ENCODE data around the gene ZSWIM4. TPM values are rescaled to one million over a fixed set of nuclear protein-coding genes. Genes with fewer than 3 reads are reported as not detected.

Gene ZSWIM4
- total RNA-seq, 1 experiment from 2014 or later = 8.7 TPM

GRCh38 chr19:13833330-13834243, 38.3 kb downstream of the ZSWIM4 start:
- Histone ChIP-seq H3K27ac (ENCODE audit: low read length) (peak overlapping the region; percentile 84), H3K9me3 (ENCODE audit: control insufficient read depth, insufficient read depth, low read depth, low read length) (no peaks in the 10 kb centered on the region), H3K4me3 (ENCODE audit: low read depth in 2 of 2, low read length in 2 of 2) (peak overlapping the region in 1 of 2 experiments; percentile 29; a peak in 2 of 4 replicates), H3K4me1 (ENCODE audit: control insufficient read depth, insufficient read depth, low read length) (peaks cover 39% of the 10 kb centered on the region), H3K36me3 (ENCODE audit: control insufficient read depth, insufficient read depth, low read length) (no peaks in the 10 kb centered on the region; the same call in 1 of the 2 replicates), H3K27me3 (ENCODE audit: control insufficient read depth, insufficient read depth, low read length) (no peaks in the 10 kb centered on the region)
- peak; percentile 76 for ATAC-seq
- in situ Hi-C loops (cut with HindIII; ENCODE audit: low pct_unique_long_range_greater_than_20kb, low sequenced_read_pairs) = no loop called here
- BruUV-seq (replicated peaks) = no TSS peak
- CTCF ChIA-PET = no interaction called here
- intact Hi-C loops (cut with micrococcal nuclease; ENCODE audit: unreplicated experiment) = loop anchor here (2.0 kb wide), 1 partner anchor 27 kb away; no protein-coding TSS in a partner anchor
- DNase-seq (ENCODE audit: low read depth, low spot score) = no peak
- POLR2A ChIA-PET = interaction anchor here (0.6 kb wide), 1 partner anchor 30 kb away, joined by 5 read pairs; no protein-coding TSS in a partner anchor
- TF ChIP-seq POLR2AphosphoS5 (IDR thresholded peaks at IDR 0.05; ENCODE audit: low read depth, low read length) = peak; percentile 98
- TF ChIP-seq CTCF (IDR thresholded peaks at IDR 0.05) = peak; percentile 78
- TF ChIP-seq SIN3A (IDR thresholded peaks at IDR 0.05; ENCODE audit: borderline replicate concordance, insufficient read depth, low read depth, low read length) = peak; percentile 85; the same call in 1 of the 2 replicates
- TF ChIP-seq TCF7L2 (IDR thresholded peaks at IDR 0.05; ENCODE audit: low read depth, low read length) = no peak
- 0 out of 4 replicates have a peak, but pooled peaks of 1 of the 2 experiments have one; percentile 15 for TF ChIP-seq REST (IDR thresholded peaks at IDR 0.05; ENCODE audit: insufficient read depth in 1 of 2, low read depth in 2 of 2, low read length in 1 of 2)

- H3K4me1 ChIP-seq (ENCODE audit: control insufficient read depth, insufficient read depth, low read length) = peaks cover 40% of the 10 kb centered on the region
- H3K36me3 ChIP-seq (ENCODE audit: control insufficient read depth, insufficient read depth, low read length) = no peaks in the 10 kb centered on the region; the same call in 1 of the 2 replicates
- ATAC-seq (peak; percentile 17), DNase-seq (ENCODE audit: low read depth, low spot score) (no peak)
- in situ Hi-C loops (cut with HindIII; ENCODE audit: low pct_unique_long_range_greater_than_20kb, low sequenced_read_pairs) (no loop called here), intact Hi-C loops (cut with micrococcal nuclease; ENCODE audit: unreplicated experiment) (no loop called here)
- H3K4me3 ChIP-seq (ENCODE audit: low read depth in 2 of 2, low read length in 2 of 2) = peak overlapping the region in 1 of 2 experiments; percentile 29; a peak in 2 of 4 replicates
- BruUV-seq (replicated peaks) = TSS peak; percentile 4
- no peaks in the 10 kb centered on the region for H3K9me3 ChIP-seq (ENCODE audit: control insufficient read depth, insufficient read depth, low read depth, low read length)
- H3K27me3 ChIP-seq (ENCODE audit: control insufficient read depth, insufficient read depth, low read length) = no peaks in the 10 kb centered on the region
- ChIA-PET POLR2A (interaction anchor here (0.6 kb wide), 1 partner anchor 29 kb away, joined by 5 read pairs; no protein-coding TSS in a partner anchor), CTCF (no interaction called here)
- TF ChIP-seq TCF7L2 (IDR thresholded peaks at IDR 0.05; ENCODE audit: low read depth, low read length) = no peak
- no peak for TF ChIP-seq POLR2AphosphoS5 (IDR thresholded peaks at IDR 0.05; ENCODE audit: low read depth, low read length)
- no peak for TF ChIP-seq SIN3A (IDR thresholded peaks at IDR 0.05; ENCODE audit: borderline replicate concordance, insufficient read depth, low read depth, low read length)
- no peak for TF ChIP-seq REST (IDR thresholded peaks at IDR 0.05; ENCODE audit: insufficient read depth in 1 of 2, low read depth in 2 of 2, low read length in 1 of 2)
- peak overlapping the region; percentile 84 for H3K27ac ChIP-seq (ENCODE audit: low read length)
These were observed 39.2 kb downstream of the ZSWIM4 start for GRCh38 chr19:13834244-13835069.

Data from Panc1 (cell line).